ENCODE data around the gene ZNF618.

The ZNF618 gene

DNA sequence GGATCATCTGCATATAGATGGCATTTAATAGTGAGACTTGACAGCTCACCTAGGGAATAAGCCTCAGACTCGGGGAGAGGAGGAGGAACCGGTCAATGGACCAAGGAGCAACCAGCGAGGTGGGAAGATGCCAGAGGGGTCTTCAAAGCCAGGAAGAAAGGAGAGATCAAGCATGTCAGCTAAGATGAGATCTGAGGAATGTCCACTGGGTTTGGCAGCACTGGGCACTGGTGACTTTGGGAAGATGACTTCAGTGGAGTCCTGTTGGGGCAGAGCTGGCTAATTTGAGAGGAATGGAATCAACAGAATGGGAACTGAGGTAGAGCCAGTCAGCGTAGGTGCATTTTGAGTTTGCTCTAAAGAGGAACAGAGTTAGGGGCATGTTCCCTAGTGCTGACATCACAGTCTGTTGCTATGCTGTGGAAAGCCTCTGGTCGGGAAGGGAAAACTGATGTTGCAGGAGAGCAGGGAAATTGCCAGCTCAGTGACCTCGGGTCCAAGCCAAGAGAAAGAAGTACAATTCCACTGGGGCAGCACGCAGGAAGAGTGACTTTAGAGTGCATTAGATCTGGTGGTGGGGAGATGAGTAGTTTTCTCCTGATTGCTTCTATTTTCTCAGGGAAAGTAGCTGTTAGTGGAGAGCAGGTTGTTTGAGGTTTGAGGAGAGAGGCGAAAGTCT lies 56.9 kb downstream of the ZNF618 start:
- in situ Hi-C loops (cut with MboI; ENCODE audit: low sequenced_read_pairs): no loop called here

DNA sequence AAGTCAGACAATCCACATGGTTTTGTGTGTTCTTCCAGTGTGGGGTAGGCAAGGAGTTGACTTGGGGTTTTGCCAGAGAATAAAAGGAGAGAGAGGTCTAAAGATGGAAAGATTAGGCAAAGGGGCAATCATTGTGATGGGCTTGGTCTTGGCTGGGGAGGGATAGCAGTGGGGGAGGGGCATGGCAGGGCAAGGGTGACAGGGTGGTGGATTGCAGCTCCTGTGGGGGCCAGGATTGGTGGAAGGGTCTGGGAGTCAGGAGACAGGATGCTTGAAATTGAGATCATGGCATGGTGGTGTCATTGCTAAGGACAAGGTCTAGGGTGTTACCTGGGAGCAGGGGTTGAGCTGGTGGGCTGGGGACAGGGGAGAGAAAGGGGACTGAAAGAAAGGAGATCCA lies 57.6 kb downstream of the ZNF618 start:
- in situ Hi-C loops (cut with MboI; ENCODE audit: low sequenced_read_pairs): no loop called here

GRCh38 chr9:113934167-113934828 lies 58.2 kb downstream of the ZNF618 start:
- in situ Hi-C loops (cut with MboI; ENCODE audit: low sequenced_read_pairs): no loop called here

- in situ Hi-C loops (cut with MboI; ENCODE audit: low sequenced_read_pairs): no loop called here
Observed at GRCh38 chr9:113934829-113935676, 58.9 kb downstream of the ZNF618 start.

GRCh38 chr9:113935677-113936380 lies 59.7 kb downstream of the ZNF618 start:
- in situ Hi-C loops (cut with MboI; ENCODE audit: low sequenced_read_pairs): no loop called here

GRCh38 chr9:113940077-113940476 lies 64.0 kb downstream of the ZNF618 start:
- in situ Hi-C loops (cut with MboI; ENCODE audit: low sequenced_read_pairs): no loop called here

GRCh38 chr9:113941056-113941455 lies 64.9 kb downstream of the ZNF618 start:
- in situ Hi-C loops (cut with MboI; ENCODE audit: low sequenced_read_pairs): no loop called here

- in situ Hi-C loops (cut with MboI; ENCODE audit: low sequenced_read_pairs): no loop called here
Observed at GRCh38 chr9:113941526-113941925, 65.4 kb downstream of the ZNF618 start.

DNA sequence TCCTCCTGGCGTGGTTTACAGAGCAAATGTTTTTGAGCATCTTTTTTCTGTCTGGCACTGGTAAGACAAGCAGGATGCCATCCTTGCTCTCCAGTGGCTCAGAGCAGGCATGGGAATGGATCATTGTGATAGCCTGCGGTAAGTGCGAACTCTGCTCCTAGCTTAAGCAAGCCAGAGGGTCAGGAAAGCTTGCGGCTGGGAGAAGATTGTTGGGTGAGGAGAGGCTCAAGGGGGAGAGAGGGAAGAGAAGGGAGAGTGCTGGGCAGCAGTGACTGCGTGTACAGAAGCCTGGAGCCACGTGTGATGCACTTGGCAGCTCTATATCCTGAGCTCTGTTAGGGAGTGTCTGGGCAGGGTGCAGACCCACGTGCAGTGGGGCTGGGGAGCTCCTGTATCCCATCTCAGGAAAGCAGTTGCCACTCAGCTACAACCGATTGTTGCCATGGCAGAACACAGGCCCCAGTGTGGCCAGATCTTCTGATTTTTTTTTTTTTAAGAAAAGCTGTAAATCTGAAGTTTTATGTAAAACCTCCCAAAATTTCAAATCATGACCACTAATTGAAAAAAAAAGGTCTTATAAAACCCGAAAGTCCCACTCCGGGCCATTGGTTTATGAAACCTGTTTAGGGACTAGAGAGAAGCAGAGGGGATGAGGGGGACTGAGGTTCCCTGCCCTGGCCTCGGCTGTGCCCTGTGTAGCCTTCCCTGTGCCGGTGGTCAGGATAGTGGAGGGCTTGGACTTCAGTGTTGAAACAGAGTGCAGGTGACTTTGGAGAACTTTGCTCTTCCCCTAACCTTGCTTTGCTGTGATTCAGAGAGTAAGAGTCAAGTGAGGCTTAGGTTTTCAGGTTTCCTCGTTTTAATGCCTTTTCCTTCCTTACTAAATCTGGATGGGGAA lies 67.3 kb downstream of the ZNF618 start:
- in situ Hi-C loops (cut with MboI; ENCODE audit: low sequenced_read_pairs): no loop called here

DNA sequence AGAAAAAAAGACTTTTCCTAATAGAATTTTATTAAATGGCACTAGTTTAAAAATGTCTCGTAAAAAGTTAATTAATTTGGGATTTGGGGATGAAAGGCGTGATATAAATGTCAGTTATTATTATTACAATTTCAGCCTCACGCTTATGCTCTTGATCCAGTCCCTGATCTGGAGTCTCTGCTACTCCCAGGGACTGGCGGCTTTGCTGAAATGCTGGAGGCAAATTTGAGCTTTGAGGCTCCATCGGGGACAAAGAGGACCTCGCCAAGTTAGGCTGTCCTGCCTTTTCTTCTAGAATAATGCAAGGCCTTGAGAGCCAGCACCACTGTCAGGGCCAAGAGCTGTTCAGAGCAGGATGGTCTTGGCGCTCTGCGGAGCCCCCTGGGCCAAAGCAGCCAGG lies 69.7 kb downstream of the ZNF618 start:
- in situ Hi-C loops (cut with MboI; ENCODE audit: low sequenced_read_pairs): no loop called here

- in situ Hi-C loops (cut with MboI; ENCODE audit: low sequenced_read_pairs): no loop called here
Observed at GRCh38 chr9:113946496-113947115, 70.5 kb downstream of the ZNF618 start.

DNA sequence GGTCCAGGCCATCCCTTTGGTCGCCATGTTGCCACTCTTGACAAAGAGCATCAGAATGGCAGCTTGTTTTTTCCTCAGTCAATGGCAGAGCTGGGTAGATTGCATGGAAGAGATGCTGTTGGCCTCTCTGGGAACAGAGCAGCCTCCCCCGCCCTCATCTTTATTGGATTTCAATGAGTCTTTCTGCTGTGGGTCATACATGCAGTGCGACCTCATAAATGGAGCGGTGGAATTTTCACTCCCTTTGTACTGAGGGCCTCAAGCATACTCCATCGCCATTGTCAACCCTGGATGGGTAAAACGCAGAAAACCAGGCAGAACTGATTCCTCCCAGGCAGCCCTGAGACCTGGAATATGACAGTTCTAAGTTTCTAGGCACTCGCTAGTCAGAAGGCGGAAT lies 71.8 kb downstream of the ZNF618 start:
- in situ Hi-C loops (cut with MboI; ENCODE audit: low sequenced_read_pairs): no loop called here

DNA sequence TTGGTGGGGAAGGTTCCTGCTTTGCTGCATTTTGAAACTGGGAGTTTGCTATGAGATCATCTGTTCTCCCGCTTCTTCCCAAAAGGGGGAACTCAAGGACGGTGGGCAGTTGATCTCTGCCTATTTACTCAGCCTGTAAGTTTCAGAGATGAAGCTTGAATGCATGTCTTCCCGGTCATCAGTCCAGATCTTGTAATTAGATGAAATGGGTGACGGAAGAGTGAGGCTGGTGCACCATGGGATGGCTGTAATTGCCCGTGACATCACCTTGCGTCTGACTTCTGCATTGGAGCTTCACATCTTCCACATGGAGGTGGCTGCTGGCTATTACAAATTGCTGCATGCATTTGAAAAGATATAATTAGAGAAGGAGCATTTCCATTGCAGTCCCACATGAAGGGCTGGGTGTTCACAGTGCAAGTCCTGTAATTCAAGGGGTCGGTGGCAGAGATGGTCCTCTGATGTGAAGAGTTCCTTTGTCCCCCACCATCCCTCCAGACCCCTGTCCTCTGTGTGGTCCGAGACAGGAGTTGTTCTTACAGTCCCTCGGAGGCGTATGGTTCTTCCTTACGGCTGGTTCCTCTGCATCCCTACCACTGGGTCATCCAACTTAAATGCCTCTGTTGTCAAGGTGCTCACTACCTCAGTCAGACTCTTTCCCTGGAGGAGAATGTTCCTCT lies 72.9 kb downstream of the ZNF618 start:
- in situ Hi-C loops (cut with MboI; ENCODE audit: low sequenced_read_pairs): no loop called here

DNA sequence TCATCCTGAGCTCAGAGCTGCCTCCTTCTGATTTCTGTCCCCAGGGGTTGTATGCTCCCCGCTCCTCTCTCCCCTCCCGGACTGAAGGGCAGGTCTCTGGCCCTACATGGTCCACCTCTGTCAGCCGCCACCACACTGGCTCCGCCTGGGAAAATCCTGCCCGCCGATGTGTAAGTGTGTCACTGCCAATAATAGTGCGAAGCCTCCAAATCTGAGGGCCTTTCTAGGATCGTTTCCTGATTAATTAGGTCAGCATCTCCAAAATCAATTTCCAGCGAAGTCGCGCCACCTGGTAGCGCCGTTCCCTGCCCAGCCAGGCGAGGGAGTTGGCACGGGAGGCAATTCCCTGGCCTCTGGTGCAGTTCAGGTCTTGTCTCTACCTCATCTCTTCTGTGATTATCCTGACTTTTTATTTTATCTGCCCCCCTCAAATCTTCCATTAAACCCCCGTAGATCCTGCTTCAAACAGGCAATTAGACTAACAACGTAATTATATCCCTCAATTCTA lies 73.5 kb downstream of the ZNF618 start:
- in situ Hi-C loops (cut with MboI; ENCODE audit: low sequenced_read_pairs): no loop called here

- in situ Hi-C loops (cut with MboI; ENCODE audit: low sequenced_read_pairs): no loop called here
Observed at GRCh38 chr9:113950195-113951031, 74.3 kb downstream of the ZNF618 start.

DNA sequence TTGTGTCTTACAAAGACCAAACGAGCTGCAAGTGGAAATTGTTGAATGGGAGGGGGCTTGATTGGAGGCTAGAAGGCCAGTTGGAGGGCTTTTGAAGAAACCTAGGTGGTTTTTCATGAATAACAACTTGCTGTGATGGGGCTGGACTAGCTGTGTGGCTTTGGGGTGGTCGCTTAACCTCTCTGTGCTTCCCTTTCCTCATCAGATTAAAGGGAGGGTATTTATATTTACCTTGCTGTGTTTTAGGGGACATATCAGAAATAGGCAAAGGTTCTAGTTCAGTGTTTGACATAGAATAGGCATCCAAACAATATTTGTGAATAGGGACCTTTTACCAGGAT lies 74.9 kb downstream of the ZNF618 start:
- in situ Hi-C loops (cut with MboI; ENCODE audit: low sequenced_read_pairs): no loop called here

DNA sequence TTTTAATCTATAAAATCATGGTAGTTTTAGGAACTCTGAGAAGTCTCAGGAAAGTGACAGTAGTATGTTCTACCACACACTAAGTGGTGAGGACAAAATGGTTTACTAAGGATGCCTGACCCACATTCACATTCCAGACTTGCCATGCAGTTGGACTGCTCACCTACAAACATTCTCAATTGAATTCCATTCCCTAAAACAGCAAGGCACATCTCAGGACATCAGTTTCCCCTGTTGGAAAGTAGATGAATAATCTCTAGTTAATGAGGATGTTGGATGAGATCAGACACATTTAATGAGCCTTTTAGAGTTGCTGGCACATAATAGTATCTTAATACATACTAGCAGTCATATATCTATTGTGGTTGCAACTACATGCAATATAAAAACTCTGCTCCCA lies 76.6 kb downstream of the ZNF618 start:
- in situ Hi-C loops (cut with MboI; ENCODE audit: low sequenced_read_pairs): no loop called here

DNA sequence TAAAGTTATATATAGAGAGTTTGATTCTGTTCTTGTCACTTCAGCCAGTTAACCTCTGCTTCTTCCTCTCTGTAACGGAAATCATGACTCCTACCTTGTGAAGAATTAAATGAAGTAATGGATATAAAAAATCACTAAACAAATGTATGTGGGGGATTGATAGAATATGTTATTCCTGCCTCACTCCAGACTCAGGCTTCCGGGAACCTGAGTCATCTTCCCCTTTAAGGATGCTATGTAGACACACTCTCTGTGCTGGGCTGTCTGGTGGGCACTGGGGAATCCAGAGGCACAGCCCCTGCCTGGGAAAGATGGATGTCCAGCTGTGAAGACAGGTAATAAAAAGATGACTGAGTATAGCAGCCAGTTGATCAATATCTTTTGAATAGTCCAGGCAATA lies 77.4 kb downstream of the ZNF618 start:
- in situ Hi-C loops (cut with MboI; ENCODE audit: low sequenced_read_pairs): no loop called here

All from hTERT RPE-1 (cell line).